A549 treated with CORT108297 at 1 μM for 4 hours (cell line): Measurements from ENCODE around the gene EWSR1. TPM values are rescaled to one million over a fixed set of nuclear protein-coding genes. Genes with fewer than 3 reads are reported as not detected.

Source experiments
- total RNA-seq: library from RNA; stranded (reverse); fragments of 200-300 nt; extraction: Qiagen RNA extraction; gene quantifications from 5 replicates; pipeline ENCODE4 v1.2.3, GENCODE V29; 2022

Gene EWSR1, protein sequence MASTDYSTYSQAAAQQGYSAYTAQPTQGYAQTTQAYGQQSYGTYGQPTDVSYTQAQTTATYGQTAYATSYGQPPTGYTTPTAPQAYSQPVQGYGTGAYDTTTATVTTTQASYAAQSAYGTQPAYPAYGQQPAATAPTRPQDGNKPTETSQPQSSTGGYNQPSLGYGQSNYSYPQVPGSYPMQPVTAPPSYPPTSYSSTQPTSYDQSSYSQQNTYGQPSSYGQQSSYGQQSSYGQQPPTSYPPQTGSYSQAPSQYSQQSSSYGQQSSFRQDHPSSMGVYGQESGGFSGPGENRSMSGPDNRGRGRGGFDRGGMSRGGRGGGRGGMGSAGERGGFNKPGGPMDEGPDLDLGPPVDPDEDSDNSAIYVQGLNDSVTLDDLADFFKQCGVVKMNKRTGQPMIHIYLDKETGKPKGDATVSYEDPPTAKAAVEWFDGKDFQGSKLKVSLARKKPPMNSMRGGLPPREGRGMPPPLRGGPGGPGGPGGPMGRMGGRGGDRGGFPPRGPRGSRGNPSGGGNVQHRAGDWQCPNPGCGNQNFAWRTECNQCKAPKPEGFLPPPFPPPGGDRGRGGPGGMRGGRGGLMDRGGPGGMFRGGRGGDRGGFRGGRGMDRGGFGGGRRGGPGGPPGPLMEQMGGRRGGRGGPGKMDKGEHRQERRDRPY
- total RNA-seq, result 214 to 227 TPM (median 217 TPM) in 5 replicates

DNA sequence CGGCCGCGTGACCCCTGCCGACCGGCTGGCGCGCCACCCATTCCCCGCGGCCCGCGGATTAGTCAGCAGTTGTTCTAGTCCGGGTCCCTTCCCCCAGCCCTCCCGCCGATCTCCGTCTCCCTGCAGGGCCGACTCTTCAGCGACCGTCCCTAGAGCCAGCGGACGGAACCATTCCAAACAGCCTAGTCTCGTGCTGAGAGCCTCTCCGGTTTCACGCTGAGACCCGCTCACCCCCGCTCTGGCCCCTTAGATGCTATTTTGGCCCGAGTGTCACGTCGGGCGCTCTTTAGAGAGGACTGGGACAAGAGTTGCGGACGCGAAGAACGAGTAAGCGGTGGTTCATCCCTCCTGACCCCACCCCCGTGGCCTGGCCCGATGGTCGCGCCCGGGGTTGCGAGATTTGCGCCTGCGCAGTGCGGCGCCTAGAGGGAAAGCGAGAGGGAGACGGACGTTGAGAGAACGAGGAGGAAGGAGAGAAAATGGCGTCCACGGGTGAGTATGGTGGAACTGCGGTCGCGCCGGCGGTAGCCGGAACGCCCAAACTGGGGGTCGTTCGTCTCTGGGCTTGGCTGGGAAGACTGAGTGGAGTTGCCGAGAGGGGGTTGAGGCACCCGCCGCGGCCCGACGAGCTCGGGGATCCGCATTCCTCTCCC lies at the start of gene EWSR1, which contains the start of gene RHBDD3:
EWSR1 (plus strand) TSS at position 411 of the 653 bp plus-strand sequence; CDS start at position 480, 69 bp downstream.
RHBDD3 (minus strand) TSS at position 124 of the 653 bp plus-strand sequence. CDS start 2,355 bp downstream, outside the sequence.

DNA sequence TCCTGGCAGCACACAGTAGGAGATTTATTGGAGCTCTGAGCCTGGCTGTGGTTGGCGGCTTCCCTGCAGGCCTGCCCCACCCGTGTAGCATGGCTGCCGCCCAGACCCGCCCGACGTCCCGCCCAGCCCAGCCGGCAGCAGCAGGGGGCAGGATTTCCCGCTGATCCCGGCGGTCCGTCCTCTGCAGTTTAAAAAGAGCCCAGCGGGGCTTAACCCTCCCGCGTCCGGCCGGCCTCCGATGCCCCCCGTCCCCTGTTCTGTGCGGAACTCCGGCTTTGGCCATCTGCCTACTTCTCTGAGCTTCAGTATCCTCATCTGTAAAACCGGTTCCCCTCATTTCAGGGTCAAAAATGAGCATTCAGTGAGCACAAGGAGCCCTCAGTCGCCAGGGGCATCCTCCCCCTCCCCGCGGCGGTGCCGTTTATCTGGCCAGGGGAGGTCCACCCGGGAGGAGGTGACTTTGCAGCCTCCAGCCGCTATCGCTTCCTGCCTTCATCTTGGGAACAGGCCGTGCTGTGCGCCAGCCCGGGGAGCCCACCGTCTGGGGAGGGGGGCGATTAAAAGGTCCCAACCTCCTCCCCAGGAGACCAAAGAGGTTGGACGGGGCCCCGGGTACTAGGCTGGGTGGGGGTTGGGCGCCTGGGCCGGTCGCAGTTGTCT lies 38.2 kb downstream of the EWSR1 start, which contains the start of gene GAS2L1:
GAS2L1 (plus strand) TSS at position 476 of the 660 bp plus-strand sequence. CDS start 1,456 bp downstream, outside the sequence.

DNA sequence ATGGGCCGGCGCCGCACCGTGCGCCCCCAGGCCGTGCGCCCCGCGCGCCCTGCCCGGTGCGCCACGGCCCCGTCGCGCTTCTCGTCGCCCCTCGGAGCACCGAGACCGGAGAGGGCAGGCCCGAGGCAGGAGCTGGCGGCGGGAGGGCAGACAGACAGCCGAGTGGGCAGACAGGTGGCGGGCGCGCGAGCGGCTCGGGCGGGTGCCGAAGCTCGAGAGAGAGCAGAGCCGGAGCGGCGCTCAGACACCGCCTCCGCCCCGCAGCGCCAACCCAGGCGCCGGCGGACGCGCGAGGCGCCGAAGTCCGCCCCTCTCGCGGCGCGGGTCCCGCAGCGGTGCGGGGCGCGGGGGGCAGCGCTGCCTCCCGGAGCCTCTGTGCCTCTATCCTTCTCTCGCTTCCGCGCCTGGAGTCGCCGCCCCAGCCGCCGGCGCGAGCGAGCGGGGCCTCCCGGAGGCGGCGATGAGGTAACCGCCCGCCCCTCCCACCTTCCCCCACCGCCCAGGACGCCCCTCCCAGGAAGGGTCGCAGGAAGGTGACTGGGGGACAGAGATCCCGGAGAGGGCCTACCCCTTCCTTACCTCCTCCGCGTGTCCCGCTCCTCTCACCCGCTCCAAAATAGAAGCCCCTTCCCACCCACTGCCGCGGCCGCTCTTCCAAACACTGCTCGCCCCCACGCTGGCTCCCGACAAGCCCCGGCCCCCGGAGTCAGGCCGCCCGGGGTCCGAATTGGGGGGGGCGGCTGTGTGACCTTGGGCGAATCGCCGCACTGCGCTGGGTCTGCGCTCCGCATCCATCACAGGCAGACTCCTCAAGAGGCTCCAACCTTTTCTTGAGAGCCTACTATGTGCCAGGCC lies 47.4 kb downstream of the EWSR1 start, which contains the start of gene RASL10A:
RASL10A (minus strand) TSS at position 412 of the 855 bp plus-strand sequence. CDS start 451 bp downstream, outside the sequence.

Other genes starting within 250 kb of the EWSR1 start
- not detected in 5 replicates for gene C22orf31, start 206.4 kb upstream of the EWSR1 start, total RNA-seq
- 2.5 to 4.6 TPM (median 3.5 TPM) in 5 replicates for gene KREMEN1, start 195.2 kb upstream of the EWSR1 start, total RNA-seq
- 0.16 to 0.65 TPM (median 0.33 TPM) in 5 replicates for gene EMID1, start 62.4 kb upstream of the EWSR1 start, total RNA-seq
- 18.0 to 34.3 TPM (median 31.2 TPM) in 5 replicates for gene RHBDD3, start 287 bp upstream of the EWSR1 start, total RNA-seq
- gene GAS2L1, start 38.4 kb downstream of the EWSR1 start, total RNA-seq, result 21.2 to 37.0 TPM (median 34.4 TPM) in 5 replicates
- 0.21 to 0.61 TPM (median 0.37 TPM) in 4 of 5 replicates, not detected in the other for gene RASL10A, start 47.4 kb downstream of the EWSR1 start, total RNA-seq
- gene AP1B1, start 120.3 kb downstream of the EWSR1 start, total RNA-seq, result 23.8 to 28.3 TPM (median 27.2 TPM) in 5 replicates
- not detected in 5 replicates for gene RFPL1, start 170.3 kb downstream of the EWSR1 start, total RNA-seq
- gene NEFH, start 211.9 kb downstream of the EWSR1 start, total RNA-seq, result 0.03 to 0.10 TPM (median 0.08 TPM) in 5 replicates